GM23338 (cell line): Measurements from ENCODE around the gene SLIRP.

ENCODE experiments used
- CTCF ChIP-seq, 2 experiments: fragments of 200-600 bp in 1 of 2; sonication (generic) in 1 of 2; conservative IDR thresholded peaks; 2 replicates each; pipeline versions ENCODE4 v1.5.1 to v1.6.1; 2016 to 2017; ENCODE audit warnings: antibody characterized with exemption in 2 of 2, low read depth in 2 of 2, mild to moderate bottlenecking in 2 of 2, moderate library complexity in 1 of 2
- ETS1 ChIP-seq: IDR thresholded peaks from 2 replicates; pipeline ENCODE4 v1.6.1; 2016; ENCODE audit warnings: antibody characterized with exemption
- EZH2 ChIP-seq: fragments of 200-600 bp; sonication (generic); IDR thresholded peaks from one replicate; pipeline ENCODE4 v1.8.0; 2017; ENCODE audit warnings: antibody characterized with exemption, mild to moderate bottlenecking, low read depth; ENCODE audit not compliant: unreplicated experiment
- EZH2phosphoT487 ChIP-seq: fragments of 200-600 bp; sonication (generic); IDR thresholded peaks from one replicate; pipeline ENCODE4 v1.8.1; 2018; ENCODE audit warnings: antibody characterized with exemption; ENCODE audit not compliant: unreplicated experiment
- POLR2AphosphoS5 ChIP-seq: IDR thresholded peaks from 2 replicates; pipeline ENCODE4 v1.6.1; 2016; ENCODE audit warnings: antibody characterized with exemption, low read depth
- REST ChIP-seq: IDR thresholded peaks from one replicate; pipeline ENCODE4 v1.6.1; 2018; ENCODE audit warnings: antibody characterized with exemption; ENCODE audit not compliant: unreplicated experiment
- ZNF462 ChIP-seq: fragments of 250-450 bp; sonication (Bioruptor Pico); IDR thresholded peaks from 2 replicates; pipeline ENCODE4 v1.5.0; 2020; ENCODE audit warnings: mild to moderate bottlenecking, moderate library complexity

- TF ChIP-seq POLR2AphosphoS5 (no peak), CTCF (conservative IDR thresholded peaks at IDR 0.05; ENCODE audit: low read depth in 2 of 2) (no peak), EZH2 (no peak), REST (no peak), EZH2phosphoT487 (no peak), ZNF462 (no peak), ETS1 (no peak)
Observed at GRCh38 chr14:77710364-77710763, 2.5 kb downstream of the SLIRP start.
